HPDE6-E6E7 (cell line): ENCODE data around the gene LRRC26.

Experiments
- DNase-seq: peaks from one replicate; pipeline ENCODE4 v3.0.0; 2011; ENCODE audit warnings: missing footprints; ENCODE audit errors: extremely low spot score

Gene LRRC26, protein sequence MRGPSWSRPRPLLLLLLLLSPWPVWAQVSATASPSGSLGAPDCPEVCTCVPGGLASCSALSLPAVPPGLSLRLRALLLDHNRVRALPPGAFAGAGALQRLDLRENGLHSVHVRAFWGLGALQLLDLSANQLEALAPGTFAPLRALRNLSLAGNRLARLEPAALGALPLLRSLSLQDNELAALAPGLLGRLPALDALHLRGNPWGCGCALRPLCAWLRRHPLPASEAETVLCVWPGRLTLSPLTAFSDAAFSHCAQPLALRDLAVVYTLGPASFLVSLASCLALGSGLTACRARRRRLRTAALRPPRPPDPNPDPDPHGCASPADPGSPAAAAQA

DNA sequence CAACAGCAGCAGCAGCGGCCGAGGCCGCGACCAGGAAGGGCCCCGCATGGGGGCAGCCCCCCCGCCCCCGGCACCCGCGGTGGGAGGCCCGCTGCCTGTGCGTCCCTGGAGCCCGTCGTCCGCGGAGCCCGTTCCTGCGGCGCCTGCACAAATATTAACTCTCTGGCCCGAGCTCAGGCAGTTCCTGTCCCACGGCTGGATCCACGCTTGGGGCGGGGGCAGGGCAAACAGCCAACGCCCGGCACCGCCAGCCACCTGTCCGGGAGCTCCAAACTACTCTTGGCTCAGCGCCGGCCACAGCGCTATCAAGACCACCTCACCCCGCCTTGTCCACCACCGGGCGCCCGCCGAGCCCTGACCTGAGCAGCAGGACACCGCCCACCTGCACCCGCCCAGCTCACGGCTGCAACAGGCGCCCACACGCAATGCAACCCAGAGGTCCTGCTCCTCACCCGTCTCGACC is at the start of gene LRRC26:
Gene LRRC26, minus strand, starts transcription at position 156 of the 463 bp plus-strand sequence. Its CDS starts 108 bp downstream, at position 48.
- DNase-seq: no peak

DNA sequence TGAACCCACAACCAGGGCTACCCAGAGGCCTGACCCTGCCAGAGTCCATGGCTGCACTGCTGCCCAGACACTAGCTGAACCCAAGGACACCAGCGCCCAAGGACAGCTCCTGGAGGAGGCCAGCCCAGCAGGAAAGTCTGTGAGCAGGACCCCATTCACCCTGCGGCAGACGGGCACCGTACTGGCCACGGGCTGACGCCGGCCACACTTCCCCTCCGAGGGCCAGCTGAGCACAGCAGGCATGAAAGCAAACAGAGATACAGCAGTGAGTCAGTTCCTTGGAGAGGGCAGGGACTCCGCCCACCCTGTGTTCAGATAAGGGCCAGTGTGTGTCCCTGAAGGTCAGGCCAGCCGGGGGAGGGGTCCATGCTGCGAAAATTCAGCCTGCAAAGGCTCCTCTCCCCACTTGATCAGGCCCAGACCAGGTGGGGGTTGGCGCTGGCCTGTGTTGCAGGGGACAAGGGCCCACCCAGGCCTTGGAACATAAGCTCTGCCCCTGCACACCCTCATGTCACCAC is 49.0 kb upstream of the LRRC26 start:
- DNase-seq: no peak

DNA sequence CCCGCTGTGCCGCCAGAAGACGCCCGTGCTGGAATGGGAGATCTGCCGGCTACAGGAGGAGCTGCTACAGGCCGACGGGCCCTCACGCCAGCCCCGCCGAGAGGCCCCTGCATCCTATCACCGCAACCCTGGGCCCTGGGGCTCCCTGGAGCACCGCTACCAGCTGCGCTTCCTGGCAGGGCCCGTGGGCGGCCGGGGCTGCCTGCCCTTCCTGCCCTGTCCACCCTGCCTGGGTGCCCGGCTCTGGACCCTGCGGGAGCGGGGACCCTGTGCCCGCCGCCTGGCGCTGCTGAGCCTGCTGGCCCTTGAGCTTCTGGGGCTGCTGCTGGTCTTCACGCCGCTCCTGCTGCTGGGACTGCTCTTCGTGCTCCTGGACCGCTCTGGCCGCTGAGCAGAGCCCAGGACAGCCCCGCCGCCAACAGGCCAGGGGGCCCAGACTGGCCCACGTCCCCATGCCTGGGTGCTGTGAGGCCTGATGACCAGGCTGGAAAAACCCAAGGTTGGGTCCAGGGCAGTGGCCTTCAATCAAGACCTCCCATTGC is 48.4 kb upstream of the LRRC26 start:
- no peak for DNase-seq

GRCh38 chr9:137217276-137218211 is 47.7 kb upstream of the LRRC26 start:
- peak; percentile 87 for DNase-seq

GRCh38 chr9:137216188-137216965 is 46.5 kb upstream of the LRRC26 start:
- DNase-seq: no peak

DNA sequence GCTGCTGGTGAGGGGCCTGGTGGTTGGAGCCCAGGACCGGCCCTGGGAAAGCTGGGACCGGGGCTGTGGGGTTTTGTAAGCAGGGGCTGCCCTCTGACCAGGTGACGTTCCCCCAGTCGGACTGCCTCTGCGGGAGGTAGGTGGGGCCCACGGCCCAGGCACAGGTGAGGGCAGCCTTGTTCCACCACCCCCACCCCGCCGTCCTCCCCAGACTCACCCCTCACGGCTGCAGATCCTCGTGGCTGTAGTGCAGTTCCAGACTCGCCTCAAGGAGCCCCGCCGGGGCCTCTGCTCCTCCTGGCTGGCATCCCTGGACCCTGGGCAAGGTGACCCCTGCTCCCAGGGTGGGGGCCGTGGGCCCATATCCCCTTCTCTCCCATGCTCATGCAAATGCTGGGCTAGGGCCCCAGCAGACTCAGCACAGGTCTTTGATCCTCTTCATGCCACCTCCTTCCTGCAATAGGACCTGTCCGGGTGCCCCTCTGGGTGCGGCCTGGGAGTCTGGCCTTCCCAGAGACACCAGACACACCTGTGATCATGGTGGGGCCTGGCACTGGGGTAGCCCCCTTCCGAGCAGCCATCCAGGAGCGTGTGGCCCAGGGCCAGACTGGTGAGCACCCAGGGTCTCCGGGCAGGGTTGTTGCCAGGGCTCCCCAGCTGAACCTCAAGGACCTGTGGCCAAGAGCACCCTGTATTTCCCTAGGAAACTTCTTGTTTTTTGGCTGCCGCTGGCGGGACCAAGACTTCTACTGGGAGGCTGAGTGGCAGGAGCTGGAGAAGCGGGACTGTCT is 45.5 kb upstream of the LRRC26 start:
- DNase-seq: no peak

- no peak for DNase-seq
These were observed 44.8 kb upstream of the LRRC26 start for GRCh38 chr9:137214620-137215019.

DNA sequence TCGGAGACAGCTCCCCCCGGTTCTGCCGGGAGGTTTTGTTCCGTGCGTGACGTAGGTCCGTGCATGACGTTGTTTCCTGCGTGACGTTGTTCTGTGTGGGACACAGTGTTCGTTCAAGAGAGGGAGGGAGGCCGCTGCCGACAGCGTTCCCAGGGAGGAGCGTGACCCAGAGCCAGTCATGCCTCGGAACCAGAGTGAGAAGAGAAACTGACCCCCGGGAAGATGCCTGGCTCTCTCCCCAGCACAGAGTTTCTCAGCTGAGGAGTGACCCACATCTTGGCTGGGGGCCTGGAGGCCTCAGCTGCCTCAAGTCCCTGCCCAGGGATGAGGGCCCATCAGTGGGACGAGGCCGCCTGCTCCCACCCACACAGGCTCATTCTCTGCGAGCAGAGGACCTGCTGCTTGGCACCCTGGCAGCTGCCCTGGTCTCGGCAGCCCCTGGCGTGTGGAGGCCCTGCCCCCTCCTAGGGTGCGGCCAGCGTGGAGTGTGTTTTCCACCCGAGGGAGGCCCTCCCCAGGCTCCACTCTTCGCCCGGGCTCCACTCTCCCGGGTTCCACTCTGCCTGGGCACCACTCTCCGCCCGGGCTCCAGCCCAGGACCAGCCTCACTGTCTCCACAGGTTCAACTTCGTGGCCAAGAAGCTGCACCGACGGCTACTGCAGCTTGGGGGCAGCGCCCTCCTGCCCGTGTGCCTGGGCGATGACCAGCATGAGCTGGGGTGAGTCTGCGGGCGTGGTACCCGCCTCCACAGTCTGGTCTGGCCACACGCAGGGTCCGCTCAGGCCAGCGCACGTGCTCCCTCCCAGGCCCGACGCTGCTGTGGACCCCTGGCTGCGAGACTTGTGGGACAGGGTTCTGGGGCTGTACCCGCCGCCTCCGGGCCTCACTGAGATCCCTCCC is 43.6 kb upstream of the LRRC26 start:
- DNase-seq: no peak

- no peak for DNase-seq
These were observed 42.7 kb upstream of the LRRC26 start for GRCh38 chr9:137212520-137212919.

DNA sequence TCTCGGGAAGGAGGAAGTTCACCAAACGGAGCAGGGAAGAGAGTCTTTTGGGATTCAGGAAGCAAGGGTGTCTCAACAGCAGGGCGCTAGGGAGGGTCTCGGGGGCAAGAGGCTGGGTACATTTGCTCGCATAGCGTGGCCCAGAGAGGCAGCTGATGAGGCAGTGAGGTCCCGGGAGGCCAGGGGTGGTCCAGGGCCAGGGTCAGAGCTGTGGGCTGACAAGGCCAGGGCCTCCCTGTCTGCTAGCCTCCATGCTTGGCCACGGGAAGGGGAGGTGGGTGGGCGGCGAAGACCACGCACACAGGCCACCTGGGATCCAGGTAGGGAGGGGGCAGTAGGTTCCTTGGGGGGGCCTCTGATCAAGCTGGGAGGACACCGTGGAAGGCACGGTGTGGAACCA is 41.7 kb upstream of the LRRC26 start:
- DNase-seq: no peak

GRCh38 chr9:137206602-137207001 is 36.8 kb upstream of the LRRC26 start:
- no peak for DNase-seq

- peak; percentile 90 for DNase-seq
These were observed 35.5 kb upstream of the LRRC26 start, which contains the start of the genes NDOR1 and TMEM203 for GRCh38 chr9:137205126-137206069. Gene NDOR1 (plus strand): TSS chr9:137205700. CDS start chr9:137205778, 78 bp downstream. Gene TMEM203 (minus strand): TSS chr9:137205648. CDS start chr9:137205414, 234 bp downstream.

GRCh38 chr9:137204731-137205125 is 34.9 kb upstream of the LRRC26 start:
- no peak for DNase-seq

- no peak for DNase-seq
These were observed 33.1 kb upstream of the LRRC26 start for GRCh38 chr9:137202966-137203365.

- DNase-seq: no peak
These were observed 31.5 kb upstream of the LRRC26 start for GRCh38 chr9:137201205-137201868.

DNA sequence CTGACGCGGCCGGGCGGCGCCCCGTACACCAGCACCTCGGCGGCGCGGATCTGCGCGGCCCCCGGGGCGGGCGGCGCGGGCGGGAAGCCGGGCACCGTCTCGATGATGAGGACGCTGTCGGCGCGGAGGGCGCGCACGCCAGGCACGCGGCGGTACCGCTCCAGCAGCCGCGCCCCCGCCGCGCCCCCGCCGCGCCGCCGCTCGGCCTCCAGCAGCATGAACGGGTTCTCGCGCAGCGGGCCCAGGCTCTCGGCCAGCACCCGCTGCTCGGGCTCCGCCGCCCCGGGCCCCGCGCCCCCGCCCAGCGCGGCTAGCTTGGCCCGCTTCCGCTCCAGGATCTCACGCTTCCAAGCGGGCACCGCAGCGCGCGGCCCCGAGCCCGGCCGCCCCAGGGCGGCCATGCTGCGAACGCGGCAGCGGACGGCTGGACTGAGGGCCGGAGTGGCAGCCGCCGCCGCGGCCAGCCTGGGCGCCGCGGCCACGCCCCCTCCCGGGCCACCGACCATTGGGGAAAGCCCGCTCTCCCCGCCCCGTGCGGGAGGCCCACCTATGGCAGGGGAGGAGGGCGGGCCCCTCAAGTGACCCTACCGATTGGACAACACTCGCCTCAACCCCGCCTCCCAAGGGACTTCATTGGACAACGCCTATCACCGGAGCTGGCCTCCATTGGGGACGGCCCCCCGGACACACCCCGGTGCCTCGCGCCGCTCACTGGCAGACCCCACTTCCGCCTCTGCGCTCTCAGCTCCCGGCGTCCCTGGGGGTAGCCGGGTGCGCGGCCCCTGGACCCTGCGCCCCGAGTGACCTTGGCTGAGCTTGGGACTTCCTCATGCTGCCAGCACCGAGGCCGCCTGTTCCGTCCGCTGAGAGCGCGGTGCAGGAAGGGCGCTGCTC is 30.7 kb upstream of the LRRC26 start, which contains the start of gene TPRN:
Gene TPRN, minus strand, starts transcription at position 431 of the 894 bp plus-strand sequence. Its CDS starts 30 bp downstream, at position 401.
- peak; percentile 100 for DNase-seq
